GM15510 (cell line): ENCODE results near the gene F2RL3.
A peak's percentile ranks its signal among the peaks of the same experiment; 100 is the strongest.

ENCODE experiments used
- POLR2A ChIP-seq: IDR thresholded peaks from 3 replicates; pipeline ENCODE4 v1.6.1; 2011; ENCODE audit warnings: borderline replicate concordance; ENCODE audit not compliant: insufficient read length; ENCODE audit errors: extremely low read depth

The F2RL3 gene

DNA sequence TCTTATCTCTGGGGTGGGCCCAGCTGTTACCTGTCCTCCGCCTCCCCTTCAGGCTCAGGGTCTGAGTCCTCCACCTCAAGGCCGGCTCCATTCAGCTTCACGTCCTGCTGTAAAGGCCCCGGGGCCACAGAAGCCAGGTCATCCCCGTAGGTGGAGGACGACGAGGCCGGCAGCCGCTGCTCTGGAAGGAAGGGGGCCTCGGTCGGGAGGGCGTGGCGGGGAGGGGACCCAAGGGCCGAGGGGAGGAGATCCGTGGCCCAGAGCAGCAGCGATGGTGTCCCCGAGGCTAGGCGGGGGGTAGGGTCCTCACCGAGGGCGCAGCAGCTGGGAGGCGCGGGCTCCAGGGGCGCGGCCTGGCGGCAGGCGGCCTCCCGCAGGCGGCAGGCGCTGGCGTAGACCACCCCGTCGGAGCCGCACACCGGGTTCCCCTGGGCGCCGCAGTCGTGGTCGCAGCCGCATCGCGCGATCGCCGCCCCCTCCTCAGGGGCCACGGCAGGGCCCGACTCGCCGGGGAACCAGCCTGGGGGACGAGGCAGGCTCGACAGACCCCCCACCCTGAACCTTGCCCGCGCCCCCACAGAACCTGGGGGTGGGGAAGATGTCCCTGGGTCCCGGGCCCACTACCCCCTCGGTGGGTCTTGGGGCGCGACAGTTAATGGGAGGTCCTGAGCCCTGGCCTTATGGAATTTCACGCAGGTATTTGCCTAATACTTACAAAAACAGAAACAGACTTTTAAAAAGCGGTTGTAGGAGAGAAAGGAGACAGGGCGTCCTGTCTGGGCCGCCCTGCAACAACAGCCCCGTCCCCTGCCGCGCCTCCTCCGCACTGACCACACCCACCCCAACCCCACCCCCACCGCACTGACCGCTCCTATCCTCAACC lies 7.6 kb downstream of the F2RL3 start:
- TF ChIP-seq POLR2A: no peak

DNA sequence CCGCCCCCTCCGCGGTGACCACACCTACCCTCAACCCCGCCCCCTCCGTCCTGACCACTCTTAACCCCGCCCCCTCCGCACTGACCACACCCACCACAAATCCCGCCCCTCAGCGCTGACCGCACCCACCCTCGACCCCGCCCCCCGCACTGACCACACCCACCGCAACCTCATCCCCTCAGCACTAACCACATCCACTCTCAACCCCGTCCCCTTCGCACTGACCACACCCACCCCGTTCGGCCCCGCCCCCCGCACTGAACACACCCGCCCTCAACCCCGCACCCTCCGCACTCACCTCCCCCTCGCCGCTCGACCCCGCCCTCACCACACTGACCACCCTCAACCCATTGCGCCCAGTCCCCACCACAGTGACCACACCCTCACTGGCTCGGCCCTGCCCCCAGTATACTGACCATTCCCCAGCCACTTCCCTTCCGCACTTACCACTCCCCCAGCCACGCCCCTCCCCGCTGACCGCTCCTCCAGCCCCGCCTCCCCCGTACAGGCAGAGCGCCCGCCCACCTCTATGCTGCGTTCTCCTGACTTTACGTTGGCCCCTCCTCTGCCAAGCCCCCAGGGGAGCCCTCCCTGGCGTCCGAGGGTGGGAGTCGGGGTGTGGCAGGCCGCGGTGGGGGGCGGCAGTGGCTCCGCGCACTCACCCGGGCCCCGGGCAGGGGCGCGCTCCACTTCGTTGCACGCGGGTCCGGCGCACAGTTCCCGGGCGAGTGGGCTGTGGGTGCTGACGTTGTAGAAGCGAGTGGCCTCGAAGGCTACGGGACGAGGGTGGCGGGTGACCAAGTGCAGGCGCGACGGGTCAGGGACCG lies 8.4 kb downstream of the F2RL3 start:
- TF ChIP-seq POLR2A: peak; percentile 29

DNA sequence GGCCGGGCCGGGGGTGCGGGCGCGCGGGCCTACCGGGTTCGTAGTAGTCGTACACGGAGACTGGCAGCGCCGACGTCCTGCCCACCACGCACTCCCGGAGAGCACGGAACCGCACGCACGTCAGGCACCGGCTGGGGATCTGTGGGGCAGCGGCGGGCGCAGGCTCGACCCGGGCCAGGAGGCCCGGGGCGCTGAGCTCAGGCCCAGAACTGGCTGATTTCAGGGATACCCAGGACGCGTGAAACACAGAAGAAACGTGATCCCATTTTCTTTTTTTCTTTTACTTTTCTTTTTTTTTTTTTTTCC lies 9.0 kb downstream of the F2RL3 start:
- TF ChIP-seq POLR2A: no peak

DNA sequence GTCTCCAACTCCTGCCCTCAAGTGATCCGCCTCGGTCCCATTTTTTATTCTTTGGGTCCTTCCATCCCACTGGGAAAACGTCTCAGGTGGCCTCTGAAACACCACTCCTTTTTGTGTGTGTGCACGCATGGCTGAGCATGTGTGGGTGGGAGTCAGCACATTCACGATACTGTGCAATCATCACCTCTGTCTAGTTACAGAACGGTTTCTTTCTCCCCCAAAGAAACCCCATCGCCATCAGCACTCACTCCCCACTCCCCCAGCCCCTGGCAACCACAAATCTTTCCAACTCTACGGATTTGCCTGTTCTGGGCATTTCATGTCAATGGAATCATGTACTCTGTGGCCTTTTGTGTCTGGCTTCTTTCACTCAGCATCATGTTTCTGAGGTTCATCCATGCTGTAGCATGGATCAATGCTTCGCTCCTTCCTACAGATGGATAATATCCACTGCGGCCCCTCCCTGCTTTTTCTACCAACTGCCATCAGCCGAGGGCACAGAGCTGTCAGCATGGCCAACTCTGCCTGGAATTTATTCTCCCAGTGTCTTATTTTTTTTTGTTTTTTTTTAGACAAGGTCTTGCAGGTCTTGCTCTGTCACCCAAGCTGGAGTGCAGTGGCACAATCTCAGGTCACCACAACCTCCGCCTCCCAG lies 9.7 kb downstream of the F2RL3 start:
- TF ChIP-seq POLR2A: no peak

DNA sequence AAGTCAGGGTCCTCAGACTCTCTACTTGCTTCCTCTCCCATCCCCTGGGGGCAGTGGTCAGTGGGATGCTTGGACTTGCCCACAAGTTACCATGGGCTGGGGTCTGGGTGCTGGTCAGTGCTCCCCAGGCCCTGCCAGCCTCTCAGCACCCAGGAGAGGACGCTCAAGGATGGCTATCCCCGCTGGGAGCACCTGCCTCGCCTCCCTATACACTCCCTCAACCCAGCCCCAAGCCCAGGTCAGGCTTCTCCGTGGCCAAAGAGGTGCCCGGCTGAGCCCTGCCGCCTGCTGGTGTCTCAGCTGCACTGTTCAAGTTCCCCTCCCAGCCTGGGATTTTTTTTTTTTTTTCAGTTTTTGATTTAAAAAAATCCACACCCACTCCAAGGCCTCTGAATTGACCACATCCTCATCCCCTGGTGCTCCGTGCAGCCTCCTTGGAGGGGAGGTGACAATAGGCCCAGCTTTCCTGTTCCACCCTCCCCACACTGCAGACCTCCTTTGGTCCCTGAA lies 10.8 kb downstream of the F2RL3 start:
- TF ChIP-seq POLR2A: no peak

DNA sequence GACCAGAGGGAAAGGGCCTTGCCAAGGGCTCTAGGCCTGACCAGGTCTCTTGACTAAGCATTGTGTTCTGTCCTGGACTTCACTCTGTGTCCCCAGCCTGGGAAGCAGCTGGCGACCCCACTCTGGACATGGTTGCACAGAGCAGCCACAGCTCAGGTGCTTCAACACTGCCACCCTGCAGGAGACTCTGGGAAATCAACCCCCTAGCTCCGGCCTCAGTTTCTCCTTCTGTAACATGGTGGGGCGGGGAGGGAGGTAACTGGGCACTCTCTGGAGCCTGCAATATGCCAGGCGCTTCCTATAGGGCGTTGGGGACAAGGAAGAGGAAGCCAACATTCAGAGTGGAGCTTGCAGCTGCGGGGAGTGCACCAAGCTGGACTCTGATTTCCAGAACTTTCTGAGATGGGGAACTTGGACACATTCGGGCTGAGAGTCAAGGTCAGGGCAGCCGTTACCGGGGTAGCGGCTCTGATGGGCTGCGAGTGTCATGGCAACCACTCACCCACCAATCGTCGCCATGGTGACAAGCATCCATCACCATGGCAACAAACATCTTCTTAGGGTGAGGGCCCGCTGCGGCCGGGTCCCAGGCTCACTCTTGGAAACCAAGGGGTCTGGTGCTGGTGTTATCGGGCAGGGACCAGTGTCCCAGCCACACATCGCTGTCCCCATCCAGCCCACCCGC lies 12.8 kb downstream of the F2RL3 start:
- TF ChIP-seq POLR2A: no peak

DNA sequence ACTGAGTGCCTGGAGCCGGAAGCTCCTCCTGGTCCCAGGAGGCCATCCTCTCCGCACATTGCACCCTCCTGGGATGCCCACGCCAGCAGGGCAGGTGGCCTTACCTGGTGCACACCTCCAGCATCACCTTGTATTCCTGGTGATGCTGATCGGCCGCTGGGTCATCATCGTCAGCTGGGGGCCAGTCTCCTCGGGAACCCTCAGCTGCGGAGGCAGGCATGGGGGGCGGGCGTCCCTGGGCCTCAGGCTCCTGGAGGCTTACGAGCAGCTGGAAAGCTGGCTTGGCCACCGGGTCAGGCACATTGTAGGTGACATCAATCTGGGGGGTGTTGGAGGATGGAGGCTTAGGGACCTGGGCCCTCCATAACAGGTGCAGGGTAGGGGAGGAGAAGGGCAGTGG lies 13.7 kb downstream of the F2RL3 start:
- TF ChIP-seq POLR2A: no peak

DNA sequence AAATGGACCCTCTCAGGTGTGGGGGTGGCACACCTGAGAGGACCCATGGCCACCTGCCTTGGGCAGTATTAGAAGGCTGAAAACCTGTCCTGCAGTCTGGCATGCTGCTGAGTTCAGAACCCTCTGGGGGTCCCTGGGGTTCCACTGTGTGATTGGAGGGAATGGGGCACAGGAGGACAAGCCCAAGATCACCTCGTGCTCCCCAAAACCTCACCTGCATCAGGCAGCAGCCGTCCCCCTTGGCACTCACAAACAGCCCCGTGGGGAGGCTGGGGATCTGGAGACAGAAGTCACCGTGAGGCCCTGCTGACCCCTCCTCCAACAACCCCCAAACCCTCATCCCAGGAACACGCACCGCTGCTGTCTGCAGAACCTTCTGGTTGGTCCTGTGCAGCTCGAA lies 14.5 kb downstream of the F2RL3 start:
- TF ChIP-seq POLR2A: no peak

DNA sequence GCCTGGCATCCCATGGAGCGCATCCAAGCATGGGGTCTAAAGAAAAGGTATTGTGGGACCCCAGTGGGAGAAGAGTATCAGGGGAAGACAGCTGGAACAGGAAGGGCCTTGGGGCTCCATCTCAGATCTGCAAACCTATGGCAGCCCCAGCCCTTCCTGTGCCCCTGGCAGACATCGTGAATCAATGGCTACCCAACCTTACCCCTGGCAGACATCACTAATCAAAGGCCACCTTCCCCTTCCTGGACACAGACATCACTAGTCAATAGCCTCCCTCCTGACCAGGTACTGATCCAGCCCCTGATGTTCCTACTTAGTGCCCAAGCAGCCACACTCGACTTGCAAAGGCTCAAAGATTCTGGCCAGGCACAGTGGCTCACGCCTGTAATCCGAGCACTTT lies 15.8 kb downstream of the F2RL3 start:
- no peak for TF ChIP-seq POLR2A

DNA sequence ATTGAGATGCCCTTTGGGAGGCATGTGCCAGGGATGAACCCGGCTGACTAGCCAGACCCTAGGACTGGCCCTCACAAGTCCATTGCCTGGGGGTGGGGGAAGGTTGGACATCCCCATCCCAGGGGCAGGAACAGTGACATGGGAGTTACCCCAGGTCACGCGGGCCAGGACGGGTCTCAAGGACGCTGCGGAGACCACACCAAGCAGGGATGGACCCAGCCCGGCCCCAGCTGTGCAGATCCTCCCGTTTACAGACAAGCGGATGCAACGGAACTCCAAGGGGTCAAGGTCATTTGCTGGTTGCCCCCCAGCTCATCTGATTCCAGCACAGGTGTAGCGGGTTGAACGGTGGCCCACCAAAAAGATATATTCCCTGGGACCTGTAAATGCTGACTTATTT lies 20.0 kb downstream of the F2RL3 start:
- no peak for TF ChIP-seq POLR2A

DNA sequence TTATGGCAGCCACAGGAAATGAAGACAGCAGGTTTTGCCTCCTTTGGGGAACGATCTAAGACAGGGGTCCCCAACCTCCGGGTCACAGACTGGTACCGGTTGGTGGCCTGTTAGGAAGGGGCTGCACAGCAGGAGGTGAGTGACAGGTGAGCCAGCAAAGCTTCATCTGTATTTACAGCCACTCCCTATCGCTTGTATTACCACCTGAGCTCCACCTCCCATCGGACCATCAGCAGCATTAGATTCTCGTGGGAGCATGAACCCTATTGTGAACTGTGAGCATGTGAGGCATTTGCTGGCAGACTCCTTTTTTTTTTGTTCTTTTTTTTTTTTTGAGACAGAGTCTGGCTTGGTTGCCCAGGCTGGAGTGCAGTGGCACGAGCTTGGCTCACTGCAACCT lies 22.2 kb downstream of the F2RL3 start:
- no peak for TF ChIP-seq POLR2A

DNA sequence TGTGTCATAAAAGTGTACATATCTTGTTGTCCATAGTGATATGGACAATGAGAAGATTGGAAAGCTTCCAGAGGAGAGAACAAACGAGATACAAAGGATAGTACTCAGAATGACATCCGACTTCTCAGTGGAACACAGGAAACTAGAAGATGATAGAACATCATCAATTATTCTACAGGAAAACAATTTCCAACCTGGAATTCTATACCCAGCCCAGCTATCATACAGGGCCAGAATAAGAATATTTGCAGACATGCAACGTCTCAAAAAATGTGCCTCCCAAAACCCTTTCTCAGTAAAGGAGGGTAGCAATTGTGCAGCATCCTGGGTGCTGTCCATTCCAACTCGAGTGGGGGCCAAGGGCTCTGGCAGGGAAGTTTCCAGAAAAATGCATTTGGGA lies 24.0 kb downstream of the F2RL3 start:
- no peak for TF ChIP-seq POLR2A

DNA sequence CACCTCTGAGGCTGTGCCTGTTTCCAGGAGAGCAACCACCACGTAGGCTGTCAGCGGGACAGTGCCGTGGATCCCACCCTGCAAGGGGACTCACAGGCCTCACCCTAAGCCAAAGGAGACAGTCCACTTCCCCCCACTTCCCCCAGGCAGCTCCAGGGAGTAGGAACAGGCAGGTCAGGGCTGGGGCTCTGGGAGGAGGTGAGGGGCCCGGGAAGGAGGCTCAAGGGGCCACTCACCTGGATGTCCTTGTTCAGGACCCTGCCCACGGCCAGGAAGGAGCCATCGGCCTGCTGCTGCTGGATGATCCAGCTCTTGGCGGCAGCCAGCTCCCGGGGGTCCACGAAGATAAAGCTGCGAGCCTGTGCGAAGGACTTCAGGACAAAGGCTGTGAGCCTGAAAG lies 25.6 kb downstream of the F2RL3 start:
- TF ChIP-seq POLR2A: no peak

DNA sequence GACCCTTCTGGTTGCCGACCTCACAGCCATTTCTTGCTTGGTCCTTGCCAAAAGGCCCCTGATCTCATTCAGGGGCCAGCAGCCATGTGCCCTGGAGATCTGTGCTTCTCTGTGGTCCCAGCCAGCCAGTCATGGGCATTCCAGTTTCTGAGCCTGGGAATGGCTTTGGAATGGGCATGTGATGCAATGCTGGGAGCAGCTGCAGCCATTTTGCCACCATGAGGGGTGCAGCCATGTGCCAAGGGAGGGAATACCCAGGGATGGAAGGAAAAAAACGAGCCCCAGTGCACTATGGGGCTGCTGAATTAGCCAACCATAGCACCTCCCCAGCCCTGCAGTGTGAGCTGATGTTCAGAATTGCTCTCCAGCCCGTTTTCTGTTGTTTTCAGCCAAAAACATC lies 26.3 kb downstream of the F2RL3 start:
- no peak for TF ChIP-seq POLR2A

DNA sequence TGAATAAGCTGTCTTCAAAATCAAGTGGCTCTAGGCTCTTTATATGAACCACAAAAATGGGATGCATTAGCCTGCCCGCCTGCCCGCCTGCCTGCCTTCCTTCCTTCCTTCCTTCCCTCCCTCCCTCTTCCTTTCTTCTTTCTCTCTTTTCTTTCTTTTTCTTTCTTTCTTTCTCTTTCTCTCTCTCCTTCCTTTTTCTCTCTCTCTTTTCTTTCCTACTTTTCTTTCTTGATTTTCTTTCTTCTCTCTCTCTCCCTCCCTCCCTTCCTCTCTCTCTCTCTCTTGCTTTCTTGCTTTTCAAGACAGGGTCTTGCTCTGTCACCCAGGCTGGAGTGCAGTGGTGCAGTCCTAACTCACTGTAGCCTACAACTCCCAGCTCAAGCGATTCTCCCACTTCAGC lies 26.9 kb downstream of the F2RL3 start:
- no peak for TF ChIP-seq POLR2A
